Measurements from ENCODE around the gene UGP2.

DNA sequence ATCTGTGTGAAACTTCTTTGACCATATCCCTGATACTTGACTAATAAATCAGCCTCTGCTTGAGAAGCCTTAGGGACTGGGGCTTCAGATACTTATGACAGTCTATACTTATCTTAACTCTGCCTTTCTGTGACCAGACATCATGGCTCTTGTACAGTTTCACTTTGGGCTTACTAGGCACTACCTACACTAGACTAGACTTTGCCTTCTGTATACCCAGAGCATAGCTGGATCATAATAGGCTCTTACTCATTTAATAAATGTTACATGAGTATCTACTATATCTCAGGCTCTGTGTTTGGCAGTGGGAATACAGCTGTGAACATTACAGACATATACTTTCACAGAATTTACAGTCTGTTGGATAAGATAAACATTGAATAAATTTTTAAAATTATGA, 9.0 kb downstream of the UGP2 start:
- TF ChIP-seq, protein P1, sequence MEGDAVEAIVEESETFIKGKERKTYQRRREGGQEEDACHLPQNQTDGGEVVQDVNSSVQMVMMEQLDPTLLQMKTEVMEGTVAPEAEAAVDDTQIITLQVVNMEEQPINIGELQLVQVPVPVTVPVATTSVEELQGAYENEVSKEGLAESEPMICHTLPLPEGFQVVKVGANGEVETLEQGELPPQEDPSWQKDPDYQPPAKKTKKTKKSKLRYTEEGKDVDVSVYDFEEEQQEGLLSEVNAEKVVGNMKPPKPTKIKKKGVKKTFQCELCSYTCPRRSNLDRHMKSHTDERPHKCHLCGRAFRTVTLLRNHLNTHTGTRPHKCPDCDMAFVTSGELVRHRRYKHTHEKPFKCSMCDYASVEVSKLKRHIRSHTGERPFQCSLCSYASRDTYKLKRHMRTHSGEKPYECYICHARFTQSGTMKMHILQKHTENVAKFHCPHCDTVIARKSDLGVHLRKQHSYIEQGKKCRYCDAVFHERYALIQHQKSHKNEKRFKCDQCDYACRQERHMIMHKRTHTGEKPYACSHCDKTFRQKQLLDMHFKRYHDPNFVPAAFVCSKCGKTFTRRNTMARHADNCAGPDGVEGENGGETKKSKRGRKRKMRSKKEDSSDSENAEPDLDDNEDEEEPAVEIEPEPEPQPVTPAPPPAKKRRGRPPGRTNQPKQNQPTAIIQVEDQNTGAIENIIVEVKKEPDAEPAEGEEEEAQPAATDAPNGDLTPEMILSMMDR (conservative IDR thresholded peaks at IDR 0.05; ENCODE audit: low read depth, low read length), result no peak
- TF ChIP-seq EZH2phosphoT487 (IDR thresholded peaks at IDR 0.05; ENCODE audit: borderline replicate concordance, low read length), result no peak

Measured in PC-3 (cell line).